ENCODE measurements around the gene SLC35F1.

DNA sequence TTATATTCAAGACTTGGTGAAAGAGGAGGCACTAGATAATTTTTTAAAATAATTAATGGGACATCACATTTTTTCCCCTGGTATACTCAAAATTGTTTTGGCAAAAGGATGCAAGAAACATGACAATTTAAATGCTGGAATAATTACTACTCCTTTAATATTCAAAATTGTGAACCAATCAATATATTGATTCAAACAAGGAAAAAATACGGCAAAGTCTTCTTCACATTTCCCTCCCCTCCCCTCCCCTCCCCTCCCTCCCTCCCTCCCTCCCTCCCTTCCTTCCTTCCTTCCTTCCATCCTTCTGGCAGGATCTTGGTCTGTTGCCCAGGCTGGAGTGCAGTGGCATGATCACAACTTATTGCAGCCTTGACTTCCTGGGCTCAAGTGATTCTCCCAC is 4.1 kb downstream of the SLC35F1 start:
- no peak for TF ChIP-seq CTCF (IDR thresholded peaks at IDR 0.05; ENCODE audit: poor library complexity)
- no peak for TF ChIP-seq EZH2phosphoT487 (IDR thresholded peaks at IDR 0.05; ENCODE audit: low read depth, severe bottlenecking, unreplicated experiment)
- no peak for TF ChIP-seq EZH2 (IDR thresholded peaks at IDR 0.05; ENCODE audit: borderline replicate concordance)

Measured in hepatocyte (in vitro differentiated cells).